SH-SY5Y (cell line): ENCODE data around the gene SCN4B.

Experiments used
- GATA2 ChIP-seq: IDR thresholded peaks from 2 replicates; pipeline ENCODE4 v1.6.1; 2011; ENCODE audit warnings: mild to moderate bottlenecking, low read depth, low read length
- GATA3 ChIP-seq: IDR thresholded peaks from 2 replicates; pipeline ENCODE4 v1.6.1; 2011; ENCODE audit warnings: low read depth, mild to moderate bottlenecking, low read length, moderate library complexity

Gene SCN4B

DNA sequence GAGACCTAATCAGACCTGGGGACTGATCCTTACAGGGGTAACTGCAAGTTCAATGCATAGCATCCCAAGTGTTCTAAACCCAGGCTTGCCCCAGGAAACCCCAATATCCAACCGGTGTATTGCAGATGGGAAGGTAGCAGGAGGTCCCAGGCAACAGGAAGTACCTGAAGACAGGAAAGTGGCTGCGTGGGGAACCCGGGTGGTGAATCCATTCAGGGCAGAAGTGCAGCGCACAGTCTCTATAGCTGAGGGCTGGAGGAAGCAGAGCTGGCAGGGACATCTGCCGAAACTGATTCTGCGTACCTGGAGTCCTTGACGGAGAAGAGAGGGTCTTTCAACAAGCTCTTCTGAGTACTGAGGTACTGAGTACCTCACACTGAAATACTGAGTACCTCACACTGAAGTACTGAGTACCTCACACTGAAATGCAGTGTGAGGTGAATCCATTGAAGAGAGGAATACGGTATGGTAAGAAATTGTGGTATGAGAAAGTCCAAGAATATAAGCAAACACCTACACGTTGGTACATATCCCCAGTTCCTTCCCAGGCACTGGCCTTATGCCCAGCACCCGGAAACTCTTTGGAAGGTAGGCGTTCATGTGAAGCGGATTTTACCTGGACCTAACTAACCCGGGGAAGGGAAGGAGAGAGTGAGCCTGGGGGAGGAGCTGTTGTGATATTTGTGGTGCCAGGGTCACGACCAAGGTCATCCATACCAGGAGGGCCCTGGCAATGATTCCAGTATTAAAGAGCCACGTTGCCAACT is 20.1 kb downstream of the SCN4B start:
- no peak for TF ChIP-seq GATA3
- TF ChIP-seq GATA2, result no peak

- TF ChIP-seq GATA2, result no peak
- TF ChIP-seq GATA3, result no peak
Measured at GRCh38 chr11:118129471-118130172, 23.0 kb downstream of the SCN4B start.

DNA sequence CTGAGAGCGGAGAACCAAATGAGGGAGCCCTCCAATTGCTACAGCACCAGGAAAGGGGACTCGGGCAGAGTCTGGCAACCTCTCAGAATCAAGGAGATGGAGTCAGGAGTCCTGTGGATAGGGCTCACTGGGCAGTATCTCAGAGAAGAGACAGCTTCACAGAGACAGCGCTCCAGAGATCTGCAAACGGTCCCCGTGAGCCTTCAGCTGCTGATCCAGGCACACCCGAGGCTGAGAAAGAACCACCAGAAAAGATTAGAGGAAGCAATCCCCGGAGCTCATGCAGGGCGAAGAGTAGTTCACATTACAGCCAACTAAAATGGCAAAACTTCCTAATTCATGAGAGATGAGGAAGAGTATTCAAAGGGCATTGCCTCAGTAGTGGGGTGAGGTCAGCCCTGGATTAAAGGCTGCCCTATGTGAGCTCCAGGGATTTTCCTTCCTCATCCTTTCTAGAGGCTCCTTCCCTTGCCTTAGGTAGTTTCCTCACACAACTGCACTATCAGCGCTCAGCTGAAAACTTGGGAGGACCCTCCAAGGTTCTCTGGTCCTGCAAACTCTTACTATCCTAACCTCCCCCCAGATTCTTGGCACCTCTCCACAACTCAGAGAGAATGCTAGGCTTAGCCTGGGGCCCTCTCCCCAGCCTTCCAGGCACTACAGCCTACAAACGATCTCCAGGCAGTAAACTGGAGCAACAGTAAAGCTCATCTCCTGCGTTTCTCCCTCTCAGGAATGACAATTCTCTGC is 23.7 kb downstream of the SCN4B start:
- TF ChIP-seq GATA2, result no peak
- TF ChIP-seq GATA3, result no peak

DNA sequence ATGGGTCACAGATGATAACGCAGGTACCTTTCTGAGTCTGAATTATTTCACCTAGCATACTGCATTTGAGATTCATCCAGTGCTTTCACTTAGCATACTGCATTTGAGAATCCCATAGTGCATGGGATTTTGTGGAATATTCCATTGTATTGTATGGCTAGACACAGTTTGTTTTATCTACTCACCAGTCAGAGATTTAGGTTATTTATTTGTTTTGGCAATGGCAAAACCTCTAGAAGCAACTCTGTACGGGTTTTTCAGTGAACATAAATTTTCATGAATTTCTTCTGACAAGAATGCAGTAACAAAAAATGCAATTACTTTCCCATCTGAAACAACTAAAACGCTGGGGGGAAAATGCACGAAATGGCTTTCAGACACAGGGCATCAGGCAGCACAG is 24.3 kb downstream of the SCN4B start:
- TF ChIP-seq GATA2 (no peak), GATA3 (no peak)

DNA sequence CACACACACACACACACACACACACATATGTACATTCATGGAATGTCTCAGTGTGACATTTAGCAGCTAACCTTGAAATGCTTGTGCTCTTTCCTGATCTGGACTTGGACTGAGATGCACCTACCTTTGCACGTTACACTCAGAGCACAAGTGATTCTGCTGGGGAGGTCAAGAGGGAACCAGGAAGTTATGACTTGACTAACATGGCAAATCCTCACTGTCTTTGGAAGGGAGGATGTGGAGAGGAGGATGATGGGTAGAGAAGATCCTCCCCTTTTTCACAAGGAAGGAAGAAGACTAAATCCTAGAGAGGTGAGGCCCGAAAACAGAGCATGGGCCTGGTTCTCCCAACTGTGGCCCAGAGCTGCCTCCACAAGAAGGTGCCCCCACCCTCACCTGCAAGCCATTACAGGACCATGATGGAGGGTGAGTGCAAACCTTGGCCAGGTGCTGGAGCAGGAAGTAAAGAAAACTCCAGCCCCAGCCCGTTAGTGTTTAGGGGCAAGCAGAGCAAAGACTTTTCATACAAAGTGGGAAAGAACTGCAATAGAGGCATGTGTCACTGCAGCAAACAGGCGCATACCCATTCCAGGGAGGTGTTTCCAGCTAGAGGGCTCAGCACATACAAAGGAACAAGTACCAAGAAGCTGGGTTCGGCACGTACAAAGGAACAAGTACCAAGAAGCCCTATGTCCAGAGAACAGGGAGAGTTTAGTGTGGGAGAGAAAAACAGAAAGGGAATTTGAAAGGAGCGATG is 26.4 kb downstream of the SCN4B start:
- no peak for TF ChIP-seq GATA2
- TF ChIP-seq GATA3, result no peak

GRCh38 chr11:118124929-118125535 is 27.6 kb downstream of the SCN4B start:
- TF ChIP-seq GATA3, result no peak
- TF ChIP-seq GATA2, result no peak

DNA sequence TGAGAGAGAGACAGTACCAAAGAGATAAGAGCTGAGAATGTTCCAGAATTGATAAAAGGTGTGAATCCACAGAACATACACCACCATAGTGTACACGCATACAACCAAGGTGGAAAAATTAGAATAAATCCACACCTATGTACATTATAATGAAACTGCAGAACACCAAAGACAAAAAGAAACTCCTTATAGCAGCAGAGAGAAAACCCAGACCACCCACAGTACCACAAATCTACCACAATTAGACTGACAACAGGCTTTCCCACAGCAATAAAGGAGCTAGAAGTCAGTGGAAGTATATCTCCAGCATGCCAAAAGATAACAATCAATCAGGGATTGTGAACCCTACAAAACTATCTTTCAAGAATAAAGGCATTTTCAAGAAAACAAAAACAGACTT is 31.8 kb downstream of the SCN4B start:
- TF ChIP-seq GATA3, result no peak
- no peak for TF ChIP-seq GATA2

DNA sequence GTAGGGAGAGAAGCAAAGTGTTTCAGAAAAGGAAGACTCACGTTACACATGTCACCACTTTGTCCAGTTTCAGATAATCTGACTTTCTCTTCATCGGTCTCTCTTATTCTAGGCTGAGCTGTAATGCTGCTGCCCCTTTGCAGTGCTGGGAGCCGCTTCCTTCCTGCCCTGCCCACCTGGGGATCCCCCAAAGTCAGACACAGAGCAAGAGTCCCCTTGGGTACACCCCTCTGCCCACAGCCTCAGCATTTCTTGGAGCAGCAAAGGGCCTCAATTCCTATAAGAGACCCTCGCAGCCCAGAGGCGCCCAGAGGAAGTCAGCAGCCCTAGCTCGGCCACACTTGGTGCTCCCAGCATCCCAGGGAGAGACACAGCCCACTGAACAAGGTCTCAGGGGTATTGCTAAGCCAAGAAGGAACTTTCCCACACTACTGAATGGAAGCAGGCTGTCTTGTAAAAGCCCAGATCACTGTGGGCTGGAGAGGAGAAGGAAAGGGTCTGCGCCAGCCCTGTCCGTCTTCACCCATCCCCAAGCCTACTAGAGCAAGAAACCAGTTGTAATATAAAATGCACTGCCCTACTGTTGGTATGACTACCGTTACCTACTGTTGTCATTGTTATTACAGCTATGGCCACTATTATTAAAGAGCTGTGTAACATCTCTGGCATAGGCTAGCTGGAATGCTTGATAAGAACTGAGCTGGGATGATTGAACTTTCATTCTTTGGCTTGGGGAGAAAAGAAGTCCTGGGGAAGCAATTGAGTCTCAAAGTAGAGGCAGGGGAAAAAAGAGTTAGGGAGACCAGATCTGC is 34.6 kb downstream of the SCN4B start:
- TF ChIP-seq GATA2 (no peak), GATA3 (no peak)

DNA sequence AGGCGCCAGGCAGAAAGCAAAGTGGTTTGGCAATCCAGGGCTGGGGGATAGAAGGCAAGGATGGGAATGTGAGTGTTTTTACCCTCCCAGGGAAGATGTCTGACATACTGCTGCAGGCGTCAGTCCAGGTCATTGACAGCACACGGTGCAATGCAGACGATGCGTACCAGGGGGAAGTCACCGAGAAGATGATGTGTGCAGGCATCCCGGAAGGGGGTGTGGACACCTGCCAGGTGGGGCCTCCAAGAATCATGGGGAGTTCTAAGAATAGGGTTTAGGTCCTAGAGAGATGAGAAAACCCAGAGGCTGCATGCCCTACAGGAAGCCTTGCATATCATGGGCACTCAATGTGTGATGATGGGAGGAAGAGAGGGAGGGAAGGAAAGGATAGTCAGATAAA is 37.6 kb downstream of the SCN4B start:
- TF ChIP-seq GATA2 (no peak), GATA3 (no peak)

DNA sequence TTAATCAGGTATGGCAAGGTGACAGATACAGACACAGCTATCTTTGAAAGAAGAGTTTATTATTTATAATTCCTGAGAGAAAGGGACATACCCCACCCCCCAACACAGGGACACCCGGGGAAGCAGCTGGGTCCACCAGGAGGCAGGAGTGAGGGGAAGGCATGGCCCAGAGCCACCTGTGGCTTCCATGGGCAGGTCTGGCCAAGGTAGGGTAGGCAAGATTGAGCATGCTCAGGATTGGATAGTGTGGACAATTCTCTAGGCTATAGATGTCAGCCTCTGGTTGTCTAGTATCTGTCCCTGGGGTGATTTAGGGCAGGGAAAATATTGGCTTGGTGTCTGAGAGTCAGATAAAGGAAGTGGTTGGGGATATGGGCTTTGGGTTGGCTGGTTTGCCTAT is 38.4 kb downstream of the SCN4B start:
- TF ChIP-seq GATA3 (no peak), GATA2 (no peak)

DNA sequence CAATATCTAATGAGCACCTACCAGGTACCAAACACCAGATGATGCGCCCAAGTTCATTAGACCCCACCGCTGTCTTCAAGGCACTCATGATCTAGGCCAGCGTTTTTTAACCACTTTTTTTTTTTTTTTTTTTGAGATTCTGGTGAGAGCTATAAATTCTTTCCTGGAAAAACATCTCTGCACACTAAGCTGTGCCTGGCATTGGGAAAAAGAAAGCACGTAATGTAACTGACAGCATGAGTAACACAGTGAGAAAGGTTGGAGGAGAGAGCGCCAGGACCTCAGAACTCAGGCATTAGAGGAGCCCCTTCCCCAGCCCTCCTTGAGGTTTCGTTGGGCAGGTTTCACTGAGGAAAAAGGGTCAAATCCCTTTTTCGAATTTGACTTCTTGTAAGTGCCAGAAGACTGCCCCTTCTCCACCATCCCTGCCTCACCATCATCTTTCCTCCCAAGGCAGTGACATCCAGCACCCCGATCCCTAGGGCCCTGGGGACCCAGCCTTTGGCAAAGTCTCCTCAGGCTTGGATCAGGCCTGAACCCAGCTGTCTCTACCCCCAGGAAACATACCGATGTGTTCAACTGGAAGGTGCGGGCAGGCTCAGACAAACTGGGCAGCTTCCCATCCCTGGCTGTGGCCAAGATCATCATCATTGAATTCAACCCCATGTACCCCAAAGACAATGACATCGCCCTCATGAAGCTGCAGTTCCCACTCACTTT is 39.8 kb downstream of the SCN4B start:
- no peak for TF ChIP-seq GATA2
- no peak for TF ChIP-seq GATA3

- no peak for TF ChIP-seq GATA2
Measured at GRCh38 chr11:118111744-118112035, 40.9 kb downstream of the SCN4B start.
